Hypothalamus (tissue), 51 donors: Measurements from ENCODE around the gene SNX27.

Experiments used
- DNase-seq, 51 donors: peaks; one replicate each; lab custom pipeline; 2025; lab: John Stamatoyannopoulos, UW

SNX27 gene

GRCh38 chr1:151611832-151612500, at the start of gene SNX27:
TSS of gene SNX27 (plus strand) at chr1:151612050. CDS start at chr1:151612202, 152 bp downstream.
- peak; percentile 62 to 95 (median 89) for DNase-seq

DNA sequence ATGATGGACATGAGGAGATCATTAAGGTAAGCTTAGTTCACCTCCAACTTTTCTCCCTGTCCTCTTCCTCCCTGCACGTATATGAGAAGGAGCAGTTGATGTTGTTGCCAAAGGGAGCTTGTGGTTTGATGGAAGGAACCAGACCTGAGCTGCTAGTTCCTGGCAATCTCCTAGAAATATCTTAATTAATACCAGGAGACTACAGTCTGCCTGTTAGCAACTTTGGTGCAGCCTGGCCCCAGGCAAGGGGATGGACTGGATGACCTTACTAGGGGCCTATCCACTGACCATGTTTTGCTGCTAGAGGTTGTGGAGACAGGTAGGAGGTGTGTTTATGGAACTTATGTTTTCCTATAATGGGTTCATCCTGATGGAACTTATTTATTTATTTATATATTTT, 49.2 kb upstream of the SNX27 start:
- no peak for DNase-seq

- DNase-seq, result no peak
These were observed 48.5 kb upstream of the SNX27 start for GRCh38 chr1:151563376-151563775.

- no peak for DNase-seq
These were observed 46.2 kb upstream of the SNX27 start for GRCh38 chr1:151565502-151566189.

DNA sequence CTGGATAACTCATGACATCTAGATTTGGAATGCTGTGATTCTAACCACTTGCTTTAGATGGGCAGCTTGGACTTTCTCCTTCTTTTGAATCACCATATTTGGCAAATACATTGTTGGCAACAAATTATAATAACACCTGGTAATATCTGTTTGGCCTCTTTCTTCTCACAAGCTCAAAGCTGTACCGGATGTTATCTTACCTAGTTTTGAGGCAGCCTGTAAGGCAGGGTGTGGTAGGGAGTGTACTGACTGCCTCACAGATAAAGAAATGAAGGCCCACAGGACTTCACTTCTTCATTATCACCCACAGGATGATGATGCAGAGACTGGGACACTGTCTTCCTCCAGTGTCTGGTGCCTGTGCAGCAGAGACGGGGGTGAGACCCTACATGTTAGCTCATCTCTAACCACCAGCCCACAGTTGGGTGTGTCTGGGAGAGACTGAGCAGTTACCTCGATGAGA, 43.2 kb upstream of the SNX27 start:
- no peak for DNase-seq

GRCh38 chr1:151570819-151571218, 41.0 kb upstream of the SNX27 start:
- DNase-seq, result no peak

DNA sequence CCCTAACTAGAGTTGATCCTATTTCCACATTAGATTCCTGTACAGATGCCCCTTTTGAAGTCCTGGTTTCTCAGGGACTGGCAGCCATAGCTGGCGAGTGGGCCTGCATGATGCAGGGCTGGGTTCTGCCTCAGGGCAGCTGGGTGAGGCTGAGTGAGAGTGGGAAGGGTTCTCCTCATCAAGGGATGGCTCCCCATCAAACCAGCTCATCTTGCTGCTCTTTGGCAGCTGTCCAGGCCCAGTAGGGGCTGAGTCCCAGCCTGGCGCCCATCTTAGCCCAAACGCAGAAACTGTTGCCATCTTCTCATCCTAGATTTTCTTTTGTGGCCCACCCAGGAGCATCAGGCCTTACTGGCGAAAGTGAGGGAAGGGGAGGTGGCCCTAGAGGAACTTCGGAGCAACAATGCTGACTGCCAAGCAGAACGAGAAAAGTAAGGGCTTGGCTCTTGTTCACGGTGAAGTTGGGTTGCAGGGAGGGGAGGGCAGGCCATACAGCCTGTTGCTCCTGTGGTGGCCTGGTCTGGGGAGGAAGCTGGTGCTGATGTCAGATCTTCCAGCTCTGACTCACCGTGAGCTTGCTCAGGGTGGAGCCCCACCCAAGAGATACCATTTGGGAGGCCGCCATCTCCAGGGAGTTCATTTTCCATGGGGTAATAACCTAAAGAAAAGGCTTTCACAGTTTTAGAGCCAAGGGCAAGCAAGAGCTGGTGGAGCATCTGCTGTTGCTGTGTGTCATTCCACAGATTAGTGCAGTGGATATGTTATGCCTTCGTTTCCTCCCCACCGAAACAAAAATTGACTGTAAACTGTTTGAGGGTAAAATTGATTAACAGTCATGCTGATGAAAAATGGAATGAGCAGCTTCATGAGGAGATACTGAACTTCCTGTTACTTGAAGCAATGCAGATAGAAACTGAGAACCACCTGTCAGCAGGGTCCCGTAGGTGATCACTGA, 37.0 kb upstream of the SNX27 start:
- no peak for DNase-seq

GRCh38 chr1:151577173-151577572, 34.7 kb upstream of the SNX27 start:
- DNase-seq, result no peak

DNA sequence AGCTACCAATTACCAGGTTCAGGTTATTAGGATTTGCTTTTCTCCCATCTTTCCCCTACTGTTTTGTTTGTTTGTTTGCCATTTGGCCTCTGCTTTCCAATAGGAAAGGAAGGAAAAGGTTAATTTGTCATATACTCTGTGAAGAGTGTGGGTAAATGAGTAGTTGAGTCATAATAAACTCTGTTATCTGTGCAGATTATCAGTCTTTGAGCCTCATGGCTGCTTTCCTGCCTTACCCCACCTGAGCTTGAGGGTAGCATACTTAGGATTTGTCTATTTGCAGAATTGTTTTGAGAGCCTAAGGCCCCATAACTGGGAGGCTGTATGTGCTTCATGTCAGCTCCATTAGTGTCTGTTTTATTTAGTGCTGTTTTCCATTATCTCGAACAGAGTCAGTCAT, 32.9 kb upstream of the SNX27 start:
- DNase-seq, result no peak

DNA sequence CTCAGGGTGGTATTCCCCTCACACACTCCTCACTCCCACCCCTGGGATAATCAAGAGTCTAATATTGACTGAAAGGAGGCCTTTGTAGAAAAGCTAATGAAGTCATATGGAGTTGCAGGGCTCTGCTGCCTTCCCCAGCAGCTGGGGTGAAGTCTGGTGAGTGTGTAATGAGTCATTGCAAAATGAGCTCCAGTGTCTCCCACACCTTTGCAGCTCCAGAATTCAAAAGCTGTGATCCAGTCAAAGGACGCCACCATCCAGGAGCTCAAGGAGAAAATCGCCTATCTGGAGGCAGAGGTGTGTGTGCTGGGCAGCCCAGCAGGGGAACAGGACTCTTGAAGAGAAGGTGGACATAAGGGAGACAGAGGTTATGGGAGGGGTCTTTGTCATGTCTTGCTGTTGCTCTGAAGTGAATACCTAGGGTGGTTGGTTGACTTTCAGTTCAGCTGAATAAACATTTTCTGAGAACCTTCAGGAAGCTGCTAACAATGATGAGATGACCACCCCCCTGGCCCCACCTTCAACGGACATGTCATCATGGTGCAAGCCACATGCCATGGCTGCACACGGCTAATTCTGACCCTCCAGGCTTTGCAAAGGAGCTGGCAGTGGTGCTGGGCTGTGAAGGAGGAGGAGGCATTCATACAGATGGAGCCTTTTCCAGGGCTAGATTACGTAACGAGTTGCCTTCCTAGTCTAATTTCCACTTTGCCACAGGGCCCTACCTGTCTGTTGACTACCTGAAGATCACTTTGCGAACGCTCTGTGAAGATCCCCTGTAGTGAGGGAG, 32.2 kb upstream of the SNX27 start:
- peak in 2 of 51 donors; percentile 12 to 20 for DNase-seq

DNA sequence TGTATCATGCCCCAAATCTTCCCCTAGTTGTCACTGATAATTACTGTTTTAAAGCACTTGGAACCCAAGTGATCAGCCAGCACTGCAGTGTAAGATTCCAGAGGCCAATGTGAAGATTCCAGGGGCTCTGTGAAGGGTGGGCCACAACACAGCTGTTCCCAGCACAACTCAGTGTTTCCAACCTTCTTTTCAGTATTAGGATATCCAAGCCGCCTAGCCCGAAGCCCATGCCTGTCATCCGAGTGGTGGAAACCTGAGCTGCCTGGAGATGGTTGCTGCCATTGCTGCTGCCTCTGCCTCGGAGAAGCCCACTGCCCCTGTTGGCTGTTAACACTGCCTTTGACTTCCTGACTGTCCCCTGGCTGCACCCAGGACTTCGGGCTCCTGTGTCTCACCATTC, 30.4 kb upstream of the SNX27 start:
- no peak for DNase-seq

DNA sequence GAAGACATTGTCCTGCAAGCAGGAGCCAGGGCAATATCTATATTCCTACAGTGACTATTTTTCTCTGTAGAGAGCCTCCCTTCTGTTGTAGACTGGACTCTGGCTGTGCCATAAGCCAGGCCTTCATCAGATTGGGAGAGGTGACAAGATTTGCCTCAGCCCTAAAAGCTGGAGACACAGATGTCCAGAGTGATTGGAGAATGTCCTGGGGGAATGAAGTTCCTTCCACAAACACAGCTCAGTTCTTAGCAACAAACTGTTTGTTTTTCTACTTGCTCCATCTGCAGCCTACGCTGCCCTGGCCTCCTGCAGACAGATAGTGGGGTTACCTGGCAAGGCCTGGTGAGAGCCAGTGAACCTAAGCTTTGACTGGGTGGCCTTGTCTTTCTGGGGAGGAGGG, 29.9 kb upstream of the SNX27 start:
- no peak for DNase-seq

DNA sequence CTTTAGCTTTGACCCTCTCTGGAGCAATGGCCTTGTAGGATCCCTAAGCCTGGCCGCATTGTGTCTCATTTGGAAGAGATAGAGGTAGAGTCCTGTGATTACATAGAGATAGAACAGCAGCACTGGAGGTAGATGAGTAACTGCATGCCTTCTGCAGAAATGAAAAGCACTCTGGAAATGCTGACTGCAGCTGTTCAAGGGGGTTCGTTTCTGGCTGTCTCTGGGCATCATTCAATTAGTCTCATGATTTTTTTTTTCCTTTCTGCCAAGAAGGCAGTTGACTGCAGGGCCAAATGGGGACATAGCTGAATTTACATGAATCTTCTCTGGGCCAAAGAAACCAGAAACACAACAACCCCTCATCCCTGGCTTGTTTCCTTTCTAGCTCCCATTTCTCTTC, 28.1 kb upstream of the SNX27 start:
- no peak for DNase-seq

GRCh38 chr1:151584278-151584677, 27.6 kb upstream of the SNX27 start:
- peak in 3 of 51 donors; percentile 1 to 4 (median 3) for DNase-seq

- DNase-seq, result peak in 1 of 51 donors; percentile 4
These were observed 27.1 kb upstream of the SNX27 start for GRCh38 chr1:151584780-151585179.

- no peak for DNase-seq
These were observed 26.2 kb upstream of the SNX27 start for GRCh38 chr1:151585622-151586021.

DNA sequence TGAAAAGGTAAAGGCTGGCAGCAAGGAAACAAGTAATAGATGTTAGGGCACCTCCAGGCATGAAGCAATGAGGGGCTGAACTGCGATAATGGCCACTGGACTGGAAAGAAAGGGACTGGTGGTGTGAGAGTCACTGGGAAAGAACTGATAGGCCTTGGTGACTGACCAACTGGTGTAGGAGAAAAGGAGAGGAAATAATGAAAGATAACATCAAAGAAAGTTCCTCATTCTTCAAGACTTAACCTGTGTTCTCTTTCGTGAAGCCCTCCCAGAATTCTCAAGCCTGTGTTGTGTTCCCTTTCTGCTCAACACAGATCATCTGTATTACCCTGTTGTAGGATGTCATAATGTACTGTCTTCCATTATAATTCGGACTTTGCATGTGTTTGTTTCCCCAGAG, 20.9 kb upstream of the SNX27 start:
- DNase-seq, result no peak

DNA sequence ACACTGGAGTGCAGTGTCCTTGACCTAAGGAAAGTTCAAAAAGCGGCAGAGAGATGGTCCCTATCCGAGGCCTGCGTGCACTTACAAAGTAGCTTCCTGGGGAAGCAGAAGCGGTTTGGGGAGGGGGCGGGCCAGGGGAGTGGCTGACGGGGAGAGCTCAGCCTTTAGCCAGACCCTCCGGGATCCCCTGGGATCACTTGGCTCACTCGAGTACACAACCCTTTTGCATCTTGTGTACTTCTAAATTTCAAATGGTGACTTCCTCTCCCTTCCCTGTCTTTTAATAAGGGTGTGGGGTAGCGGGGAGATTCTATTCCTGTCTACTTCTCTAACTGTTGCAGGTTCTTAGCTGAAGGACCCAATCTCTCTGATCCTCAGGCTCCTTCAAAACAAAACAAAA, 18.1 kb upstream of the SNX27 start:
- DNase-seq, result no peak

DNA sequence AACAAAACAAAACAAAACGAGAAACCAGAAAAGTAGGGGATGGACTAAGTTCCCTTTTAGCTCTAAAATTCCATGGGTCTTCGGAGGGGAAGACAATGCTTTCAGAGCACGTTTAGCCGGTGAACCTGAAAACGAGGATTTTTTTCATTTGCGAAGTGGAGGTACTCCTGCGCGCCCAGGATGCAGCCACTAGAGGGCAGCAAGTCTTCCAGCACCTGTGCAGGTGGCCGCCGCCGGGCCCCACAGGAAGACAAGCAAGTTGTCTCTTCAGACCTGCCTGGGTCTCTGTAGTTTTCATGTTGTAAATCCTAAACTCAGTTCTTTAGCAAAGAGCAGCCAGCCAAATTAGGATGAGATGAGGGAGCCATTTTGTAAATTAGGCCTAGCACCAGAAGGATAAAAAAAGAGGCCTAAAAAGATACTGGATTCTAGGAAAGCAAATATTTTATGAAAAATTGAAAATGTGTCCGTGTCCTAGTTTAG, 17.7 kb upstream of the SNX27 start:
- peak in 41 of 51 donors; percentile 4 to 73 (median 35) for DNase-seq
